ENCODE measurements around the gene COMMD7. TPM values are rescaled to one million over a fixed set of nuclear protein-coding genes. Genes with fewer than 3 reads are reported as not detected.
"Not testable (repeated sequence)": the region's sequence is repeated elsewhere in the genome, so short reads cannot be mapped to it uniquely, and the experiment has no call there.

COMMD7 gene
- total and polyA plus RNA-seq, 2 of the 4 experiments (the other 2 are of a cell fraction) = 51.8 to 67.5 TPM

GRCh38 chr20:32728435-32728834 is 14.8 kb downstream of the COMMD7 start:
- H2AK5ac ChIP-seq (ENCODE audit: low read depth, low read length); H3K4me2 ChIP-seq (ENCODE audit: low read depth, low read length); H3K36me3 ChIP-seq (ENCODE audit: control insufficient read depth, insufficient read depth, low read length); CTCF ChIA-PET; H3K56ac ChIP-seq (ENCODE audit: extremely low read depth, insufficient read depth, low read length); H3K27ac ChIP-seq (ENCODE audit: insufficient read depth, low read length); H3K4ac ChIP-seq (ENCODE audit: low read depth, low read length); H4K20me1 ChIP-seq (ENCODE audit: insufficient read depth, low read length); H2BK15ac ChIP-seq (ENCODE audit: low read depth, low read length); H2AFZ ChIP-seq (replicated peaks; ENCODE audit: low read length, poor library complexity); in situ Hi-C loops (cut with MboI; ENCODE audit: low sequenced_read_pairs); H2BK20ac ChIP-seq (ENCODE audit: low read depth, low read length); H2BK5ac ChIP-seq (ENCODE audit: low read depth, low read length, poor library complexity, severe bottlenecking); H3K9me1 ChIP-seq (ENCODE audit: insufficient read depth, low read length); BruUV-seq (replicated peaks); H4K8ac ChIP-seq (ENCODE audit: low read depth in 2 of 2, low read length in 2 of 2); H3K23ac ChIP-seq (ENCODE audit: low read depth, low read length); ATAC-seq (ENCODE audit: low read depth); DNase-seq; POLR2A ChIA-PET (ENCODE audit: unreplicated experiment); H3K27me3 ChIP-seq (ENCODE audit: control insufficient read depth, insufficient read depth, low read length); dilution Hi-C loops (cut with HindIII; ENCODE audit: low sequenced_read_pairs, unreplicated experiment); H4K5ac ChIP-seq (ENCODE audit: low read depth, low read length); intact Hi-C loops (cut with micrococcal nuclease); H3K18ac ChIP-seq (ENCODE audit: low read depth, low read length); H4K91ac ChIP-seq (ENCODE audit: insufficient read depth, low read depth, low read length); H2AK9ac ChIP-seq (replicated peaks; ENCODE audit: low read depth, low read length, poor library complexity); H3K14ac ChIP-seq (replicated peaks; ENCODE audit: low read depth, low read length); H3K4me3 ChIP-seq (ENCODE audit: insufficient read depth, low read depth, low read length); H3K9ac ChIP-seq (ENCODE audit: low read depth, low read length); H2BK120ac ChIP-seq (ENCODE audit: low read depth, low read length); H3K9me3 ChIP-seq (ENCODE audit: control insufficient read depth, insufficient read depth, low read length): not testable (repeated sequence)
- H3K4me1 ChIP-seq (ENCODE audit: control insufficient read depth, insufficient read depth, low read length) = peaks cover 11% of the 10 kb centered on the region
- 100% methylated on average over 2 of the region's 6 CpGs; no CpG with 5 or more reads in 1 of the 2 experiments for WGBS, 2 experiments (ENCODE audit: extremely low coverage in 2 of 2, insufficient read length in 1 of 2)
- H3K79me1 ChIP-seq (ENCODE audit: low read depth in 1 of 2, low read length in 2 of 2) = peaks cover 20 to 51% of the 10 kb centered on the region in 2 experiments

All from IMR-90 (cell line).